Fibroblast of mammary gland (primary cell): ENCODE results near the gene LSP1.

Experiments
- DNase-seq: peaks from one replicate; pipeline ENCODE4 v3.0.0-alpha.2; 2010; ENCODE audit warnings: low read depth
- H3K4me3 ChIP-seq: 2 replicates; pipeline ENCODE4 v1.5.1; 2011; ENCODE audit warnings: low read depth, mild to moderate bottlenecking, low read length, moderate library complexity; ENCODE audit not compliant: control insufficient read depth
- CTCF ChIP-seq: conservative IDR thresholded peaks from 2 replicates; pipeline ENCODE4 v1.5.1; 2011; ENCODE audit warnings: low read depth, low read length, inconsistent platforms; ENCODE audit not compliant: control insufficient read depth, insufficient read depth

Gene LSP1

GRCh38 chr11:1842149-1843097 lies 10.5 kb upstream of the LSP1 start:
- DNase-seq: no peak
- no peak overlapping the region for H3K4me3 ChIP-seq
- TF ChIP-seq CTCF: no peak

GRCh38 chr11:1843098-1843473 lies 9.8 kb upstream of the LSP1 start:
- DNase-seq: no peak
- H3K4me3 ChIP-seq: no peak overlapping the region

GRCh38 chr11:1843796-1844195 lies 9.1 kb upstream of the LSP1 start:
- no peak for TF ChIP-seq CTCF
- no peak for DNase-seq
- H3K4me3 ChIP-seq: no peak overlapping the region

More at GRCh38 chr11:1843098-1843473, 9.8 kb upstream of the LSP1 start:
- TF ChIP-seq CTCF: no peak

- peak; percentile 25 for DNase-seq
- no peak for TF ChIP-seq CTCF
- no peak overlapping the region for H3K4me3 ChIP-seq
Observed at GRCh38 chr11:1844221-1845094, 8.4 kb upstream of the LSP1 start.

- no peak for DNase-seq
- no peak overlapping the region for H3K4me3 ChIP-seq
- no peak for TF ChIP-seq CTCF
Observed at GRCh38 chr11:1845095-1845429, 7.8 kb upstream of the LSP1 start.

GRCh38 chr11:1845561-1846452 lies 7.1 kb upstream of the LSP1 start:
- no peak overlapping the region for H3K4me3 ChIP-seq
- no peak for DNase-seq
- no peak for TF ChIP-seq CTCF
